Vagina (tissue), 2 donors: ENCODE data around the gene MKRN2. TPM values are rescaled to one million over a fixed set of nuclear protein-coding genes. Genes with fewer than 3 reads are reported as not detected.

Source experiments
- DNase-seq, 2 donors: peaks; one replicate each; pipeline ENCODE4 v3.0.0-alpha.2; 2017; ENCODE audit errors: extremely low spot score in 2 of 2
- H3K27ac ChIP-seq: fragments of 200-600 bp; sonication (generic); one replicate; pipeline ENCODE4 v1.5.1; 2019
- H3K27me3 ChIP-seq: fragments of 200-600 bp; sonication (generic); one replicate; pipeline ENCODE4 v1.5.1; 2019
- H3K36me3 ChIP-seq, 2 donors: fragments of 200-600 bp; sonication (generic); one replicate each; pipeline ENCODE4 v1.5.1; 2017 to 2019
- H3K4me1 ChIP-seq: fragments of 200-600 bp; sonication (generic); one replicate; pipeline ENCODE4 v1.5.1; 2019
- H3K4me3 ChIP-seq, 2 donors: fragments of 200-600 bp; sonication (generic); 1 replicate in 1 of 2; 2 replicates in 1 of 2; pipeline ENCODE4 v1.5.1; 2016 to 2019
- H3K9me3 ChIP-seq: fragments of 200-600 bp; sonication (generic); one replicate; pipeline ENCODE4 v1.5.1; 2019
- CTCF ChIP-seq, 3 experiments: fragments of 450-650 bp in 2 of 3; fragments of 200-600 bp in 1 of 3; sonication (generic) in 1 of 3; IDR thresholded peaks; one replicate each; pipeline ENCODE4 v1.5.1; 2017 to 2019; ENCODE audit warnings: antibody characterized with exemption in 3 of 3, mild to moderate bottlenecking in 2 of 3, moderate library complexity in 2 of 3
- POLR2A ChIP-seq, 2 donors: fragments of 450-650 bp; IDR thresholded peaks; one replicate each; pipeline ENCODE4 v1.6.1; 2017; ENCODE audit warnings: antibody characterized with exemption in 2 of 2, mild to moderate bottlenecking in 2 of 2, moderate library complexity in 2 of 2
- POLR2AphosphoS5 ChIP-seq, 2 donors: sonication (generic); formaldehyde crosslinking; IDR thresholded peaks; one replicate each; pipeline ENCODE4 v1.9.0; 2017; ENCODE audit warnings: antibody characterized with exemption in 2 of 2, mild to moderate bottlenecking in 2 of 2, low read depth in 1 of 2; ENCODE audit not compliant: insufficient read depth in 1 of 2
- intact Hi-C: fragments of 100-400 bp; cut with DNase I; formaldehyde crosslinking; loops from one replicate; pipeline ENCODE4 v1.15.1; 2023
- total RNA-seq: library from RNA; depleted of rRNA; stranded (reverse); fragments of >200 nt; gene quantifications from one replicate; pipeline ENCODE4 v1.2.3, GENCODE V29; 2016

The MKRN2 gene
- total RNA-seq, 1 donor from 2014 or later: 28.5 TPM

- Histone ChIP-seq H3K36me3 (peaks cover 0 to 7% of the 10 kb centered on the region in 2 donors), H3K4me1 (no peaks in the 10 kb centered on the region), H3K27me3 (no peaks in the 10 kb centered on the region), H3K9me3 (no peaks in the 10 kb centered on the region), H3K4me3 (no peak overlapping the region), H3K27ac (no peak overlapping the region)
- DNase-seq: no peak
- no peak for TF ChIP-seq CTCF (IDR thresholded peaks at IDR 0.05)
- TF ChIP-seq POLR2A (IDR thresholded peaks at IDR 0.05): no peak
- TF ChIP-seq POLR2AphosphoS5 (IDR thresholded peaks at IDR 0.05; ENCODE audit: insufficient read depth in 1 of 2, low read depth in 1 of 2): no peak
- intact Hi-C loops: no loop called here
These were observed 12.0 kb upstream of the MKRN2 start for GRCh38 chr3:12544652-12545472.

GRCh38 chr3:12545473-12545791, 11.5 kb upstream of the MKRN2 start, which contains the start of gene MKRN2OS:
MKRN2OS (minus strand) TSS chr3:12545499; CDS start chr3:12545464, 35 bp downstream.
- Histone ChIP-seq H3K36me3 (peaks cover 0 to 2% of the 10 kb centered on the region in 2 donors), H3K27me3 (no peaks in the 10 kb centered on the region), H3K4me1 (no peaks in the 10 kb centered on the region), H3K27ac (no peak within 1 kb of the TSS), H3K9me3 (no peaks in the 10 kb centered on the region), H3K4me3 (no peak within 1 kb of the TSS)
- intact Hi-C loops: no loop called here
- DNase-seq: no peak
- TF ChIP-seq POLR2AphosphoS5 (IDR thresholded peaks at IDR 0.05; ENCODE audit: insufficient read depth in 1 of 2, low read depth in 1 of 2) (peak in 1 of 2 donors; percentile 11), CTCF (IDR thresholded peaks at IDR 0.05) (no peak)

- no peak overlapping the region for H3K4me3 ChIP-seq
- no peaks in the 10 kb centered on the region for H3K9me3 ChIP-seq
- TF ChIP-seq POLR2A (IDR thresholded peaks at IDR 0.05): no peak
- no peak for TF ChIP-seq POLR2AphosphoS5 (IDR thresholded peaks at IDR 0.05; ENCODE audit: insufficient read depth in 1 of 2, low read depth in 1 of 2)
- TF ChIP-seq CTCF (IDR thresholded peaks at IDR 0.05): no peak
- no peaks in the 10 kb centered on the region for H3K36me3 ChIP-seq
- no peak overlapping the region for H3K27ac ChIP-seq
- H3K4me1 ChIP-seq: peaks cover 6% of the 10 kb centered on the region
- intact Hi-C loops: no loop called here
- no peaks in the 10 kb centered on the region for H3K27me3 ChIP-seq
- DNase-seq: no peak
These were observed 6.7 kb upstream of the MKRN2 start for GRCh38 chr3:12549971-12550760.

- no peak for DNase-seq
- Histone ChIP-seq H3K27ac (no peak overlapping the region), H3K27me3 (no peaks in the 10 kb centered on the region), H3K9me3 (no peaks in the 10 kb centered on the region), H3K4me3 (peak overlapping the region; percentile 35 to 42), H3K36me3 (no peaks in the 10 kb centered on the region), H3K4me1 (peaks cover 30% of the 10 kb centered on the region)
- no peak for TF ChIP-seq POLR2A (IDR thresholded peaks at IDR 0.05)
- TF ChIP-seq POLR2AphosphoS5 (IDR thresholded peaks at IDR 0.05; ENCODE audit: insufficient read depth in 1 of 2, low read depth in 1 of 2): peak in 1 of 2 donors; percentile 13
- intact Hi-C loops: no loop called here
These were observed 2.9 kb upstream of the MKRN2 start for GRCh38 chr3:12553921-12554391.

GRCh38 chr3:12556314-12556689, 585 bp upstream of the MKRN2 start:
- Histone ChIP-seq H3K36me3 (no peaks in the 10 kb centered on the region), H3K27me3 (no peaks in the 10 kb centered on the region), H3K4me1 (peaks cover 54% of the 10 kb centered on the region), H3K27ac (peak overlapping the region; percentile 95), H3K9me3 (no peaks in the 10 kb centered on the region), H3K4me3 (peak overlapping the region; percentile 78 to 87)
- TF ChIP-seq POLR2A (IDR thresholded peaks at IDR 0.05) (no peak), POLR2AphosphoS5 (IDR thresholded peaks at IDR 0.05; ENCODE audit: insufficient read depth in 1 of 2, low read depth in 1 of 2) (no peak), CTCF (IDR thresholded peaks at IDR 0.05) (no peak)
- intact Hi-C loops: no loop called here
- no peak for DNase-seq
